ENCODE results near the gene CCDC60. TPM values are rescaled to one million over a fixed set of nuclear protein-coding genes. Genes with fewer than 3 reads are reported as not detected.
A peak's percentile ranks its signal among the peaks of the same experiment; 100 is the strongest.

CCDC60 gene
- total and polyA plus RNA-seq, 12 donors: not detected

DNA sequence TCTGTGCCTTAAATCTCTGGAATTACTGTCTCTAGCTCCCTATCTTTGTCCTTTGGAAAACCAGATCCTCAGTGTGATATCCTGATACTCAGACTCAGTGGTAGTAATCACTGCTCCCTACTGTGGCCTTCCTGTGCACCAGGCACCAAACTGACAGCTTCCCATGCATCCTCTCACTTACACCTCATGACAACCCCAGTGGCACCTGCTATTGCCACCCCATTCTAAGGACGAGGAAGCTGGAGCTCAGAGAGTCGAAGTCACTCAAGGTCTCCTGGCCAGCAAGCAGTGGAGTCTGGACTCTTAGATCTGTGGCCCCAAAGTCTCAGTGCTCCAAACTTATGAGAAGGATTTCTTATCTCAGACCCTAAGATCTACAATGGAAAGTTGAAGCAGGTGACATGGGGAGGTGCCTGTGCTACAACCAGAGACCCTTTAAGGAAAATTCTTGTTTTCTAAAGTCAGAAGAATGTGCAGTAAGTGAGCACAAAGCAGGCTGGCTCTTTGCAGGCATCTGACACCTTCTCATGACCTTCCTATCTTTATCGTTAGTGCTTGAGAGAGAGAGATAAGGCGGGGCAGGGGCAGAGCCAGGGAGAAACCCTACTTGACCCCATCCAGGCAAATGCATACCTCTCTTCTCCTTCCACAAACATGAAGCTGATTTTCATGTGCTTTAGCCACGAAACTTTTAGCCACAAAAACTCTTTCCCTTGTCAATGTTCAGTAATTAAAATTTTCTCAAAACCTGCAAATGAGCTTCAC is 47.1 kb downstream of the CCDC60 start:
- Histone ChIP-seq H3K27ac (peak overlapping the region in 8 of 10 donors; percentile 26 to 70 (median 52)), H3K9me3 (peaks cover 0 to 11% (median 0%) of the 10 kb centered on the region in 11 donors), H3K4me3 (no peak overlapping the region), H3K4me1 (peaks cover 0 to 38% (median 10%) of the 10 kb centered on the region in 9 donors), H3K27me3 (no peaks in the 10 kb centered on the region), H3K36me3 (no peaks in the 10 kb centered on the region)
- TF ChIP-seq, protein P1, sequence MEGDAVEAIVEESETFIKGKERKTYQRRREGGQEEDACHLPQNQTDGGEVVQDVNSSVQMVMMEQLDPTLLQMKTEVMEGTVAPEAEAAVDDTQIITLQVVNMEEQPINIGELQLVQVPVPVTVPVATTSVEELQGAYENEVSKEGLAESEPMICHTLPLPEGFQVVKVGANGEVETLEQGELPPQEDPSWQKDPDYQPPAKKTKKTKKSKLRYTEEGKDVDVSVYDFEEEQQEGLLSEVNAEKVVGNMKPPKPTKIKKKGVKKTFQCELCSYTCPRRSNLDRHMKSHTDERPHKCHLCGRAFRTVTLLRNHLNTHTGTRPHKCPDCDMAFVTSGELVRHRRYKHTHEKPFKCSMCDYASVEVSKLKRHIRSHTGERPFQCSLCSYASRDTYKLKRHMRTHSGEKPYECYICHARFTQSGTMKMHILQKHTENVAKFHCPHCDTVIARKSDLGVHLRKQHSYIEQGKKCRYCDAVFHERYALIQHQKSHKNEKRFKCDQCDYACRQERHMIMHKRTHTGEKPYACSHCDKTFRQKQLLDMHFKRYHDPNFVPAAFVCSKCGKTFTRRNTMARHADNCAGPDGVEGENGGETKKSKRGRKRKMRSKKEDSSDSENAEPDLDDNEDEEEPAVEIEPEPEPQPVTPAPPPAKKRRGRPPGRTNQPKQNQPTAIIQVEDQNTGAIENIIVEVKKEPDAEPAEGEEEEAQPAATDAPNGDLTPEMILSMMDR (IDR thresholded peaks at IDR 0.05): no peak
- intact Hi-C loops (cut with DNase I): no loop called here
- DNase-seq (peak in 1 of 2 donors; percentile 13), ATAC-seq (peak in 7 of 8 donors; percentile 52 to 82 (median 69))
- WGBS, 2 donors: 31 to 42% methylated on average over 5 of the region's 5 CpGs

DNA sequence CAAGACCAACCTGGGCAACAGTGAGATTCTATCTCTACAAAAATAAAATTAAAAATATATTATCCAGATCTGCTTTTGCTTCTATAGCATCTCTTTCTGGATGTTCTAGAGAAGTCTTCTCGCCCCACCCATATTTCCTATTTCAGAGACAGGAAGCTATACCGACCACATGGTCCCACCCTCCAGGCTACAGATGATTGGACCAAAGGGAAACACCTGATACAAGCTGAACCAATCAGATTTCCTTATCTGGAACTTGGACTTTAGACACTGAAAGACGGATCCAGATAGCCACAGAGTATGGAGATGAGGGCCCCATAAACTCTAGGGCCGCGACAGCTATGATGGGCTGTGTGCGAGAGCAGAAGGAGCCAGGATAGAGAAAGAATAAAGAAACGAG is 48.7 kb downstream of the CCDC60 start:
- DNase-seq (no peak), ATAC-seq (no peak)
- intact Hi-C loops (cut with DNase I): no loop called here
- H3K27me3 ChIP-seq: no peaks in the 10 kb centered on the region
- H3K4me3 ChIP-seq: no peak overlapping the region
- H3K36me3 ChIP-seq: no peaks in the 10 kb centered on the region
- no peak overlapping the region for H3K27ac ChIP-seq
- 90 to 93% methylated on average over 7 of the region's 7 CpGs for WGBS, 2 donors
- TF ChIP-seq, protein P1 (IDR thresholded peaks at IDR 0.05): no peak
- peaks cover 0 to 37% (median 10%) of the 10 kb centered on the region in 9 donors for H3K4me1 ChIP-seq
- H3K9me3 ChIP-seq: peaks cover 0 to 11% (median 0%) of the 10 kb centered on the region in 11 donors

DNA sequence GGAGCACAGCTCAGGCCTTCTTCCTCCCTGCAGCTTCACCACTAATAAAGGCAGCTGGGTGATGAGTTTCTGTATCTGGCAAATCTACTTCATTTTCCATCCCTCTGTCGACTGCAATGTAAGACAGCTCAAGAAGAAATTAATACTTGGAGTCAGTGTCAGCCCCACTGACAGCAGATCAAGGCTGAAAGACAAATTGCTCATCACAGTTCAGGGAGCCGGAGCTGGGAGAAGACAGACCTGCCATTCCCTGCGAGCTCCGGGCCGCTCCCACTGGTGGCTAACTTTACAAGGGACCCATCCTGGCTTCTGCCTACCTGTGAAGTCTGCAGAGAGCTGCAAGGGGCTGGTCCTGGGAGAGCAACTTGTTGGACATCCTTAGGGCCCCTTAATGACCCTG is 49.8 kb downstream of the CCDC60 start:
- Histone ChIP-seq H3K4me3 (no peak overlapping the region), H3K27ac (no peak overlapping the region), H3K4me1 (peaks cover 0 to 26% (median 7%) of the 10 kb centered on the region in 9 donors), H3K36me3 (no peaks in the 10 kb centered on the region), H3K9me3 (peaks cover 0 to 11% (median 0%) of the 10 kb centered on the region in 11 donors), H3K27me3 (no peaks in the 10 kb centered on the region)
- DNase-seq: no peak
- intact Hi-C loops (cut with DNase I): no loop called here
- 89% methylated on average over 5 of the region's 5 CpGs for WGBS, 2 donors
- ATAC-seq: no peak
- TF ChIP-seq, protein P1 (IDR thresholded peaks at IDR 0.05): no peak

DNA sequence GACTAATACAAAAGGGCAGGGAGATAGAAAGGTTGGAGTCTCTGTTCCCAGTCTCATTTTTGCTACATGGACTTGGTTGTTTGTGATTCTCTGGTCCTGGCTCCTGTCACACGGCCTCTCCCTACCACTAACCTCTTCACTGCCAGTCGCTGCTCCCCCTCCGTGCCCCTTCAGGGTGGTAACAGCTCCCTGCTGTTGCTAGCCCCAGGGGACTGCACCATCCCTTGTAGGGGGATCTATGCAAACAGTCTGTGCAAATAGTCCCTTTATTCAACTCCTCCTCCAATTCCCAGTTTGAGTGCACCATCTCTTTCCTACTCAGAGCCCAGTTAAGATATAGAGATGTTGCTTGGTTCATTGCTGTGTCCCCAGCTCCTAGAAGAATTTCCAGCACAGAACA is 51.1 kb downstream of the CCDC60 start:
- Histone ChIP-seq H3K27me3 (no peaks in the 10 kb centered on the region), H3K9me3 (peaks cover 0 to 4% (median 0%) of the 10 kb centered on the region in 11 donors), H3K36me3 (no peaks in the 10 kb centered on the region), H3K4me3 (no peak overlapping the region), H3K27ac (no peak overlapping the region), H3K4me1 (peaks cover 0 to 23% (median 7%) of the 10 kb centered on the region in 9 donors)
- no peak for DNase-seq
- TF ChIP-seq, protein P1 (IDR thresholded peaks at IDR 0.05): no peak
- WGBS, 2 donors: 67 to 90% methylated on average over 3 of the region's 3 CpGs
- intact Hi-C loops (cut with DNase I): no loop called here
- no peak for ATAC-seq
